Measurements from ENCODE around the gene NRG2.

- TF ChIP-seq CTCF (IDR thresholded peaks at IDR 0.05) (no peak), ZFX (IDR thresholded peaks at IDR 0.05; ENCODE audit: borderline replicate concordance) (no peak)
Observed at GRCh38 chr5:140014751-140015150, 28.3 kb downstream of the NRG2 start.

All from 22Rv1 (cell line).